Spleen (tissue), 11 donors: Measurements from ENCODE around the gene CROCC2. TPM values are rescaled to one million over a fixed set of nuclear protein-coding genes. Genes with fewer than 3 reads are reported as not detected.

Source experiments
- DNase-seq: peaks from one replicate; pipeline ENCODE4 v3.0.0-alpha.2; 2020
- H3K27ac ChIP-seq, 8 donors: fragments of 200-600 bp; sonication (generic) in 7 of 8; 1 replicate in 4 of 8; 2 replicates in 4 of 8; pipeline versions ENCODE4 v1.5.0 to v1.8.0; 2016 to 2021; ENCODE audit warnings: inconsistent platforms in 4 of 8, mild to moderate bottlenecking in 4 of 8, moderate library complexity in 1 of 8
- H3K27me3 ChIP-seq, 7 donors: fragments of 200-600 bp; sonication (generic) in 6 of 7; replicated peaks in 1 of 7; 1 replicate in 4 of 7; 2 replicates in 3 of 7; pipeline versions ENCODE4 v1.5.0 to v1.8.0; 2016 to 2021; ENCODE audit warnings: inconsistent platforms in 3 of 7, mild to moderate bottlenecking in 1 of 7
- H3K36me3 ChIP-seq, 6 donors: fragments of 200-600 bp; sonication (generic) in 5 of 6; 1 replicate in 4 of 6; 2 replicates in 2 of 6; pipeline versions ENCODE4 v1.5.0 to v1.8.0; 2016 to 2021; ENCODE audit warnings: inconsistent platforms in 2 of 6
- H3K4me1 ChIP-seq, 6 donors: fragments of 200-600 bp; sonication (generic) in 5 of 6; 1 replicate in 3 of 6; 2 replicates in 3 of 6; pipeline versions ENCODE4 v1.5.0 to v1.8.0; 2016 to 2021; ENCODE audit warnings: inconsistent platforms in 3 of 6
- H3K4me3 ChIP-seq, 8 donors: fragments of 200-600 bp; sonication (generic) in 7 of 8; 1 replicate in 4 of 8; 2 replicates in 4 of 8; pipeline versions ENCODE4 v1.5.0 to v1.8.0; 2016 to 2021; ENCODE audit warnings: inconsistent platforms in 4 of 8, mild to moderate bottlenecking in 4 of 8, moderate library complexity in 2 of 8
- H3K9me3 ChIP-seq, 8 donors: fragments of 200-600 bp; sonication (generic) in 7 of 8; 1 replicate in 4 of 8; 2 replicates in 4 of 8; pipeline versions ENCODE4 v1.5.0 to v1.8.0; 2016 to 2021; ENCODE audit warnings: inconsistent platforms in 4 of 8
- POLR2A ChIP-seq, 3 donors: fragments of 450-650 bp; IDR thresholded peaks; one replicate each; pipeline ENCODE4 v1.5.1; 2017; ENCODE audit warnings: antibody characterized with exemption in 3 of 3, mild to moderate bottlenecking in 1 of 3
- POLR2AphosphoS5 ChIP-seq, 3 donors: sonication (generic); formaldehyde crosslinking; IDR thresholded peaks; one replicate each; pipeline ENCODE4 v1.5.1; 2017; ENCODE audit warnings: antibody characterized with exemption in 3 of 3
- WGBS, 5 donors: extraction: QIAGEN DNeasy Blood & Tissue Kit in 3 of 5; methylation state at CpG; one replicate each; pipeline versions ENCODE4 v1.1.5 to v1.1.7; 2013 to 2018; 5-methylcytosine and 5-hydroxymethylcytosine counted together
- intact Hi-C: fragments of 100-400 bp; cut with DNase I; formaldehyde crosslinking; loops from one replicate; pipeline ENCODE4 v1.15.0; 2023; ENCODE audit warnings: low total_unique reads
- polyA plus RNA-seq, 3 donors: library from polyadenylated mRNA; stranded (reverse); fragments of 200-250 nt; gene quantifications; one replicate each; pipeline ENCODE4 v1.2.1, GENCODE V29; 2013
- total RNA-seq, 7 donors: library from RNA; depleted of rRNA in 3 of 7; stranded (reverse); fragments of >200 nt in 3 of 7; fragmentation: NEBNext Ultra II Directional in 4 of 7; extraction: Animal tissue kit (Norgen Biotek cat#: 25700) in 4 of 7; gene quantifications; one replicate each; pipeline versions ENCODE4 v1.1.0 to v1.2.1, GENCODE V29; 2016 to 2021
- TF ChIP-seq, protein P1 (sequence below), 11 experiments: fragments of 200-600 bp in 7 of 11; fragments of 450-650 bp in 4 of 11; sonication (generic) in 4 of 11; IDR thresholded peaks in 8 of 11; conservative IDR thresholded peaks in 3 of 11; 1 replicate in 7 of 11; 2 replicates in 4 of 11; pipeline versions ENCODE4 v1.4.0 to v1.8.0; 2016 to 2021; ENCODE audit warnings: antibody characterized with exemption in 11 of 11, inconsistent platforms in 4 of 11, mild to moderate bottlenecking in 1 of 11
- donor health status: healthy with polysubstance abuse.
- donor health status: DM: no; HTN: no; CAD: no; lungs with moderate emphysema.
- donor health status: DM: no; HTN: no; CAD: no.
- donor health status: Bipolar disorder and iron deficiency.
- donor health status: healthy.
- donor health status: DM: no; HTN: no; CAD: no.
- donor health status: DM: yes; HTN: yes; CAD: no.

The CROCC2 gene
- total and polyA plus RNA-seq, 10 donors, result 0.04 to 3.6 (median 0.75) TPM

DNA sequence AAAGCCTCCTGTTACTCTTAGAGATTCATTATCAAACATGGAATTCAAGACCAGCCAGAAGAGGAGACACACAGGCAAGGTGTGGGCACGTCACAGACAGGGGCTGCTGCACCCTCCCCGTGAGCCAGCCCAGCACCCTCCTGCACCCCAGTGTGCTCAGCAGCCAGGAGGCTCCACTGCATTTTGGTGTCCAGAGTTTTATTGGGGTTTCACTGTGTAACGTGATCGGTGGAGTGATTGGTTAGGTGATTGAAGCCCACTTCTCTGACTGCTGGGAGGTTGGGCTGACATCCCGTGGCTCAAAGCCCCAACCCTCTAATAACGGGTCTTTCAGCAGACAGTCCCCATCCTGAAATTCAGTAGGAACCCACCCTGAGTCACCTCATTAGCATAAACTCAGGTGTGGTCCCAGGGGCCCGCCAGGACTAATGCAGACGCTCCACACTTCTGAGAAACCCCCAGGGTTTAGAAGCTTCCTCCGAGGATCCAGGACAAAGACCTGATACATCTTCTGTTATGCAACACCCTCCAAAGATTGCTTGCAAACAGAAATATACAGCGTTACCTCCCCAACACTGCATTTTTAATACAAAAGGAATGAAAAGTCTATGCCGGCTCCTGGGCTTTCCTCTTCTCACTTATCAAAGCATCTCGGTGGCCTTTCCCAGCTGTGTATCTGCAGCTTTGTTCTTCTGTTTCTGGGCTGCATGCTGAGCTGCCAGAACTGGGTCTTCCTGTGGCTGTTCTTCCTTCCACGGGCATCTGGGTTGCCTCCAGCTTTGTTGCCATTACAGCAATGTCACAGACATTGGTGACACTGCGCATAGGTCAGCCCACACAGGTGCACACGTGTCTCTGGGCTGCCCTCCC, 48.5 kb downstream of the CROCC2 start:
- H3K9me3 ChIP-seq, result no peaks in the 10 kb centered on the region
- H3K27ac ChIP-seq, result no peak overlapping the region
- intact Hi-C loops, result no loop called here
- DNase-seq, result peak; percentile 67
- H3K27me3 ChIP-seq, result peaks cover 0 to 16% (median 0%) of the 10 kb centered on the region in 7 donors
- no peak overlapping the region for H3K4me3 ChIP-seq
- TF ChIP-seq POLR2AphosphoS5 (IDR thresholded peaks at IDR 0.05), result no peak
- no peak for TF ChIP-seq POLR2A (IDR thresholded peaks at IDR 0.05)
- TF ChIP-seq, protein P1, sequence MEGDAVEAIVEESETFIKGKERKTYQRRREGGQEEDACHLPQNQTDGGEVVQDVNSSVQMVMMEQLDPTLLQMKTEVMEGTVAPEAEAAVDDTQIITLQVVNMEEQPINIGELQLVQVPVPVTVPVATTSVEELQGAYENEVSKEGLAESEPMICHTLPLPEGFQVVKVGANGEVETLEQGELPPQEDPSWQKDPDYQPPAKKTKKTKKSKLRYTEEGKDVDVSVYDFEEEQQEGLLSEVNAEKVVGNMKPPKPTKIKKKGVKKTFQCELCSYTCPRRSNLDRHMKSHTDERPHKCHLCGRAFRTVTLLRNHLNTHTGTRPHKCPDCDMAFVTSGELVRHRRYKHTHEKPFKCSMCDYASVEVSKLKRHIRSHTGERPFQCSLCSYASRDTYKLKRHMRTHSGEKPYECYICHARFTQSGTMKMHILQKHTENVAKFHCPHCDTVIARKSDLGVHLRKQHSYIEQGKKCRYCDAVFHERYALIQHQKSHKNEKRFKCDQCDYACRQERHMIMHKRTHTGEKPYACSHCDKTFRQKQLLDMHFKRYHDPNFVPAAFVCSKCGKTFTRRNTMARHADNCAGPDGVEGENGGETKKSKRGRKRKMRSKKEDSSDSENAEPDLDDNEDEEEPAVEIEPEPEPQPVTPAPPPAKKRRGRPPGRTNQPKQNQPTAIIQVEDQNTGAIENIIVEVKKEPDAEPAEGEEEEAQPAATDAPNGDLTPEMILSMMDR (IDR thresholded peaks at IDR 0.05 in 8 of 11, conservative IDR thresholded peaks at IDR 0.05 in 3 of 11), result no peak
- H3K36me3 ChIP-seq, result no peaks in the 10 kb centered on the region
- peaks cover 0 to 3% (median under 1%) of the 10 kb centered on the region in 6 donors for H3K4me1 ChIP-seq
- WGBS, 5 donors, result 59 to 67% (median 65%) methylated on average over 12 to 15 of the region's 15 CpGs

DNA sequence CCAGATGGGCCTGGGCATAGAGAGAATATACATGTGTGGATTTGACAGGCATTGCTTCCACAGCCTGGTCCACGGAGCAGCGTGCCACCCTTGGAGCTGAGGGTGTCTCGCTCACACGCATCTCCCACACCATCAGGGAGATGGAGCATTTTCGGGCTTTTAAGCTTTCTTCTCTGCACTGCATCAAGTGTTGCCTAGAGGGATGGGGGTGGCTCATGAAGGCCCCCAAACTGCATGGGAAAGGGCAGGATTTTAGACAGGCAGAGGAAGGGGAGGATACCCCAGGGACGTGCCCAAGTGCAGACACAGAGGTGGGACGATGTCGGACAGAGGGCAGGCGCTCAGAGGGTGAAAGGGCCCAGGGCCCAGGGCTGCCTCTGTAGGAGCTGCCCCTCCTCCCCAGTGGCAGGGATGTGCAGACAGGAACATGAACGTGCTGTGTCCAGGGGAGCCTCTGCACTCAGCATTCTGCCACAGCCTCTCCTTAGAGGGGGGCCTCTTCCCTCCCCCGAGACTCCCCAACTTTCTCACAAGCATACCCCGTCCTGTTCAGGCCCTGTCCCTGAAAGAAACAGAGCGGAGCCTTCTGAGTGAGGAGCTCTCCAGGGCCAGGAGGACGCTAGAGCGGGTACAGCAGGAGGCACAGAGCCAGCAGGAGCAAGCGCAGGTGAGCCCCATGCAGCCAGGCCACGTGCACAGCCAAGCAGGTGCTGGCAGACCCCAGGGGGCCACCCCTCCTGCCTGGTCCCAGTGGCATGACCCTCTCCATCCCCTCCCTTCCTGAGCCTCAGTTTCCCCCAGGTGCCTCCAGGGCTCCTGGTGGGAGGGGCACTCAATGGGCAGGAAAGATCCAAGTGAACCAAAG, 49.4 kb downstream of the CROCC2 start:
- peak; percentile 36 for DNase-seq
- 84 to 91% (median 86%) methylated on average over 12 to 17 of the region's 17 CpGs for WGBS, 5 donors
- no peak overlapping the region for H3K27ac ChIP-seq
- H3K4me1 ChIP-seq, result peaks cover 0 to 12% (median 10%) of the 10 kb centered on the region in 6 donors
- H3K36me3 ChIP-seq, result no peaks in the 10 kb centered on the region
- intact Hi-C loops, result no loop called here
- no peak for TF ChIP-seq POLR2AphosphoS5 (IDR thresholded peaks at IDR 0.05)
- TF ChIP-seq POLR2A (IDR thresholded peaks at IDR 0.05), result no peak
- TF ChIP-seq, protein P1 (IDR thresholded peaks at IDR 0.05 in 8 of 11, conservative IDR thresholded peaks at IDR 0.05 in 3 of 11), result no peak
- H3K27me3 ChIP-seq, result peaks cover 0 to 10% (median 0%) of the 10 kb centered on the region in 7 donors
- no peaks in the 10 kb centered on the region for H3K9me3 ChIP-seq
- H3K4me3 ChIP-seq, result no peak overlapping the region

DNA sequence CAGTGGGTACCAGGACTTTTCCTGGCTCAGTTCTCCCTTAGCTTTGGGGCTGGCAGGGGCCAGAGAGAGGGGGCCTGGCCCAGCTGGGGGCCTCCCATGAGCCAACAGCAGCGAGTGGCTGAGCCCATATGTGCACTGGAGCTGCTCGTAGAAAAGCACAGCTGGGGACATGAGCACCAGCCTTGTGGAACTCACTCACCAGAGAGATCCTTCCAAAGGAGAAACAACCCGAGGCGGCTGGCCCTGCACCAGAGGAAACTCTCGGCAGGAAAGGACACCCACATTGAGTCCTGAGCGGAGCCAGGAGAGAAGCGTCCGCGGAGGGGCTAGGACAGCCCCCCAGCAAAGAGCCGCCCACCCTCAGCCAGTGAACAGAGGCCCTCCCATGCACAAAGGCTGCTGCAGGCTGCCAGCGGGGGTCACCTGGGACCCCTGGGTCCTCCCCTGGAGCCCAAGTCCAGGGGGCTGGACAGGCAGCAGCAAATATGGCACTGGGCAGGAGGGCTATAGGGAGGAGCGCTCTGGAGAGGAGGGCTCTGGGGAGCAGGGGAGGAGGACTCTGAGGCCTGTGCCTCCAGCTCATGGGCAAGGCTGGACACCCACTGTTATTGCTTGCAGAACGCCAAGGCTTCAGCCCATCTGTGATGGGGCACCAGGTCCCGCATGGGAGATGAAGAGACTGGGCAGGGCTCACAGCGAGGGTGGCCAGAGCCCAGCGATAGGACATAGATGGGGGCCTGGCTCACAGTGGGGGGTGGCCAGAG, 50.2 kb downstream of the CROCC2 start:
- H3K27me3 ChIP-seq, result peaks cover 0 to 10% (median 0%) of the 10 kb centered on the region in 7 donors
- 81 to 85% (median 84%) methylated on average over 12 to 16 of the region's 16 CpGs for WGBS, 5 donors
- TF ChIP-seq POLR2A (IDR thresholded peaks at IDR 0.05) (no peak), POLR2AphosphoS5 (IDR thresholded peaks at IDR 0.05) (no peak)
- TF ChIP-seq, protein P1 (IDR thresholded peaks at IDR 0.05 in 8 of 11, conservative IDR thresholded peaks at IDR 0.05 in 3 of 11), result no peak

More for the DNA sequence above, 50.2 kb downstream of the CROCC2 start:
- Histone ChIP-seq H3K27ac (no peak overlapping the region), H3K4me3 (no peak overlapping the region), H3K36me3 (no peaks in the 10 kb centered on the region), H3K9me3 (no peaks in the 10 kb centered on the region), H3K4me1 (peaks cover 6 to 20% (median 14%) of the 10 kb centered on the region in 6 donors)
- intact Hi-C loops, result no loop called here
- DNase-seq, result peak; percentile 51
